GM12892 (cell line): ENCODE measurements around the gene NPBWR2.

Experiments
- POLR2A ChIP-seq: IDR thresholded peaks from 2 replicates; pipeline ENCODE4 v1.6.1; 2011; ENCODE audit warnings: low read depth, low read length, control low read depth
- POLR2AphosphoS5 ChIP-seq: IDR thresholded peaks from 2 replicates; pipeline ENCODE4 v1.6.1; 2011; ENCODE audit warnings: low read depth, low read length, control low read depth
- TAF1 ChIP-seq: IDR thresholded peaks from 2 replicates; pipeline ENCODE4 v1.6.1; 2011; ENCODE audit warnings: low read depth, mild to moderate bottlenecking, control low read depth, low read length, borderline replicate concordance

GRCh38 chr20:64083804-64084684 lies 23.3 kb downstream of the NPBWR2 start, which contains the start of gene LKAAEAR1:
- TF ChIP-seq POLR2A (no peak), POLR2AphosphoS5 (no peak), TAF1 (no peak)
